ENCODE data around the gene WASF3.
A peak's percentile ranks its signal among the peaks of the same experiment; 100 is the strongest.

The WASF3 gene

GRCh38 chr13:26557393-26558073, at the start of gene WASF3:
WASF3 (plus strand) TSS chr13:26557683; CDS start chr13:26642271, 84,588 bp downstream.
- peak; percentile 12 for DNase-seq

- no peak for DNase-seq
These were observed 48.6 kb upstream of the WASF3 start for GRCh38 chr13:26508885-26509284.

GRCh38 chr13:26509491-26509890, 48.0 kb upstream of the WASF3 start:
- DNase-seq, result no peak

GRCh38 chr13:26513931-26514330, 43.6 kb upstream of the WASF3 start:
- no peak for DNase-seq

GRCh38 chr13:26515721-26516120, 41.8 kb upstream of the WASF3 start:
- no peak for DNase-seq

- DNase-seq, result no peak
These were observed 39.5 kb upstream of the WASF3 start for GRCh38 chr13:26517936-26518335.

GRCh38 chr13:26518451-26518959, 39.0 kb upstream of the WASF3 start:
- DNase-seq, result no peak

GRCh38 chr13:26522571-26522970, 34.9 kb upstream of the WASF3 start:
- no peak for DNase-seq

- no peak for DNase-seq
These were observed 34.5 kb upstream of the WASF3 start for GRCh38 chr13:26523007-26523406.

GRCh38 chr13:26525528-26525927, 32.0 kb upstream of the WASF3 start:
- DNase-seq, result no peak

GRCh38 chr13:26526702-26527216, 30.7 kb upstream of the WASF3 start:
- no peak for DNase-seq

- DNase-seq, result no peak
These were observed 29.0 kb upstream of the WASF3 start for GRCh38 chr13:26528527-26528926.

GRCh38 chr13:26529441-26529840, 28.0 kb upstream of the WASF3 start:
- DNase-seq, result no peak

GRCh38 chr13:26531742-26532141, 25.7 kb upstream of the WASF3 start:
- no peak for DNase-seq

GRCh38 chr13:26534036-26534726, 23.3 kb upstream of the WASF3 start:
- DNase-seq, result no peak

- DNase-seq, result no peak
These were observed 18.8 kb upstream of the WASF3 start for GRCh38 chr13:26538363-26539317.

- DNase-seq, result no peak
These were observed 17.7 kb upstream of the WASF3 start for GRCh38 chr13:26539738-26540292.

- DNase-seq, result no peak
These were observed 17.1 kb upstream of the WASF3 start for GRCh38 chr13:26540334-26540733.

GRCh38 chr13:26541041-26541440, 16.4 kb upstream of the WASF3 start:
- no peak for DNase-seq

GRCh38 chr13:26541678-26542568, 15.6 kb upstream of the WASF3 start:
- no peak for DNase-seq

- no peak for DNase-seq
These were observed 12.8 kb upstream of the WASF3 start for GRCh38 chr13:26544707-26545106.

All from NCI-H1436 treated with DMSO at 0.1 percent for 48 hours (cell line).